Inferior parietal cortex (tissue), 1 donor: ENCODE measurements around the gene LGR4.
"Not testable (repeated sequence)": the region's sequence is repeated elsewhere in the genome, so short reads cannot be mapped to it uniquely, and the experiment has no call there.

Source experiments
- DNase-seq: peaks from one replicate; pipeline ENCODE4 v3.0.0-alpha.2; 2016; ENCODE audit errors: extremely low spot score

Gene LGR4

DNA sequence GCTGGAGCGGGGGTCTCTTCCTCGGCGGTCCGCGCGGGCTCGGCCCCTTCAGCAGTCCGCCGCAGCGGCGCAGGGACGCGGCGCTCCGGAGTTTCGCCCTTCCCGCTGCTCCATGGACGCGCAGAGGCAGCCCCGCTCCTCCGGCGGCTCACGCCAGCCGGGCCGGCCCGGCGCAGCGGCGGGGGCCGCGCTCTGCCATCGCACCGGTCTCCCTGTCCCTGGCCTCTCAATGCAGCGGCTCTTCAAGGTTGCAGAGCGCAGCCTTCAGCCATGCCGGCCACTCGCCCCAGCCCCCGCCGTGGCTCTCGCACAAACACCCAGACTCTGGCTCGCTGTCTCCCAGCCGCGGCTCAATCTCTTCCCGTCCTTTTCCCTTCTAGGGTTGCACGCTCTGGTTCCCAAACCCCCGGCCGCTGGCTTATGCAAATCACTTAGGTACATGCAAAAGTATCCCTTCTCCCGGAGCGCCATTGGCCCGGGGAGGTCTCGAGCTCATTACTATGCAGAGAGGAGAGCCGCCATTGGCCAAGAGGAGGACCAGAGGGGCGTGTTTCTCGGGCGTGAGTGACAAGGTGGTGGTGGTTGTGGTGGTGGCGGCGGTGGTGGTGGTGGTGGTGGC, at the start of gene LGR4:
Gene LGR4 (minus strand): TSS at position 393 of the 619 bp plus-strand sequence. CDS start 488 bp downstream, outside the sequence.
- peak; percentile 92 for DNase-seq

DNA sequence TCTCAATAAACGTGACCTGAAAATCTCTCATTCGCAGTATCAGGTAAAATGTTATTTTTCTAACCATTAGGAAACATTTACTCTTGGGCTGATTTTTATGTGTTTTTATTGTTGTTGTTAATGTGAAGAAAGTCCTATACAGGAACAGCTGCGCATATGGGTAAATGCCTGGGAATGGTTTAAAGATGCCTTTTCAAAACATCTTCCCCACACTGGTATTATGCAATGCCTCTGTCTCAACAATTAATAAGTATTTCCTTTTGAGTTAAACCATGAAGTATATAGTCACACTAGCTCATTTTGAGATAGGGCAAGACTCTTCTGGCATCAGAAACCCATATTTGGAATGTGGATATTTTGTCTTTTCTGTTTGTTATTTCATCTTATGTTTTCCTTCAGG, 47.6 kb upstream of the LGR4 start:
- DNase-seq: no peak

DNA sequence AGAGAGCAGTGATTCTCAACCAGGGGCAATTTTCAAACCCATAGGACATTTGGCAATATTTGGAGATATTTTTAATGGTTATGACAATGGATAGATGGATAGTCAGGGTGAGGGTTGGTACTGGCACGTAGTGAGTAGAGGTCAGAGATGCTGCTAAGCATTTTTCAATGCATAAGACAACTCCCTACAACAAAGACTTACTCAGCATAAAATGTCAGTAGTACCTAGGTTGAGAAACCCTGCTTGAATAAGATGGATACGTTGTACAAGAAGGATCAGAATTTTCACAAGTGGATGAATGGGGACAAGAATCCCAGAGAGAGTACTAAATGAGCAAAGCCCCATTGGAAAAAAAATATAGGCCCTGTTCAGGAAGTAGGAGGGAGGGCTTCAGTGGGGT, 45.9 kb upstream of the LGR4 start:
- DNase-seq: no peak

- not testable (repeated sequence) for DNase-seq
Measured at GRCh38 chr11:27517490-27517889, 44.9 kb upstream of the LGR4 start.

DNA sequence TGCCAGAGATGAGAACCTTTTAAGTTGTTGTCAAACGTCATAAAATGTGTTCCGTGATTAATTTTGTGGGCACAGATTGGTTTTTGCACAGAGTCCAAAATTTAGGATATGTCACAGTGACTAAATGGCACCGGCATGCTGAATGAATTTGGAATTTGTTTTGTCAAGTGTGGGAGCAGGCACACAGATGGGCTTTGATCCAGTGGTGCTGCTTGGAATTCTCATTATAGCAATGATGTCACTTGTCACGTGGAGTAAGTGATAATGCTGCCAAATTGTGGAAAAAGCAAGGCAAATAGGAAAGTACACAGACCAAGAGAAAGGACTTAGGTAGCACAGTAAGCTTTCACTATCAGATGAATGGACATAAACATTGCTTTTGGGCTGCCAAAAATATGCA, 42.0 kb upstream of the LGR4 start:
- DNase-seq: peak; percentile 23

- no peak for DNase-seq
Measured at GRCh38 chr11:27514076-27514475, 41.5 kb upstream of the LGR4 start.

- no peak for DNase-seq
Measured at GRCh38 chr11:27513389-27513788, 40.8 kb upstream of the LGR4 start.

DNA sequence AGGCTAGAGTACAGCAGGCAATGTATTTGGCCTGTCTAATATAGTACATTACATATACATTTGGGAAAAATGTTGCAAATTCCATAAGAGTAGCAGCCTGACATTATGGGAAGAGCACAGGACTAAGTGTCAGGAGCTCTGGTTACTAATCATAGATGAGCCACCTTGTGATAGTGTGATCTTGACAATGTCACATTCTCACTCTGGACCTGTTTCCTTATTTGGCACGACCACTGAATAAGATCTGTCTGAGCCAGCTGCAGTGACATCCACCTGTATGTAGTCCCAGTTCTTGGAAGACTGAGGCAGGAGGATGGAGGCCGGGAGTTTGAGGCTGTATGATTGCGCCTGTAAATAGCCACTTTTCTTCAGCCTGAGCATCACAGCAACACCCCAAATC, 39.6 kb upstream of the LGR4 start:
- DNase-seq: no peak

DNA sequence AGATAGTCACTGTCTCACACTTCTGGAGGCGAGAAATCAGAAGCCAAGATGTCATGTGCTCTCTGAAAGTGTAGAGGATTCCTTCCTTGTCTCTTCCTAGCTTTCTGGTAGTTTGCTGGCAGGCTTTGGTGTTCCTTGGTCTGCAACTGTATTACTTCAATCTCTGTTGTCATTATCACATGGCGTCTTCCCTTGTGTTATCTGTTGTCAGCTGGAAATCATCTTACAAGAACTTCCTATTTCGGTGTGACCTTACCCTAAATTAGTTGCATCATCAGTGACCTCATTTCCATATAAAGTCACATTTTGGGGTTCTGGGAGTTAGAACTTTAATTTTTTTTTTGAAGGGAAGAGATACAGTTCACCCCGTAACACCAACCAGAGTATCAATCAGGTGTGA, 37.3 kb upstream of the LGR4 start:
- no peak for DNase-seq

DNA sequence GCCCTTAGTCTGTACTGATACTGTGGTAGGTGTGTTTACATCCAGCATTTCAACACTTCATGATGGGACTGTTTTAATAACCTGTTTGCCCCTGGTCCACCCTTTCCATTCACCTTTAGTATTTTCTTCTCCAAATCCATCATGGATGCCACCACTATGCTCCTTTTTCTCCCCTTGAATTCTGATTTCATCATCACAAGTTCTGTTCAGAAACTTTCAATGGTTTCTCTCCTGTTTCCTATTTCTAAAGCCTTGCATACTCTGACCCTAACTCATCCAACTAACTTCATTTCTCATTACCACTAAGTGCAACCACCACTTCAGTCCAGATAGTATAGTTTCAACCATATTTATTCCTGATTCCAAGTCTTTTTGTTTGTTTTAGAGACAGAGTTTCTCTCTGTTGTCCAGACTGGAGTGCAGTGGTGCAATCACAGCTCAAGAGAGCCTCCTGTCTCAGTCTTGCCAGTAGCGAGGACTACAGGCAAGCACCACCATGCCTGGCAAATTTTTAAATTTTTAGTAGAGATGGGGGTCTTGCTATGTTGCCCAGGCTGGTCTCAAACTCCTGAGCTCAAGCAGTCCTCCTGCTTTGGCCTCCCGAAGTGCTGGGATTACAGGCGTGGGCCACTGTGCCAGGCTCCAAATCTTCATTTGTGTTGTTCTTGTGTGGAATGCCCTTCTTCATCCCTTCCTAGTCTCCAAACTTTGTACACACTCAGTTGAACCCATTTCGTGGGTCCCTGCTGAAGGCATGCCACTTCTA, 35.1 kb upstream of the LGR4 start:
- DNase-seq: no peak

DNA sequence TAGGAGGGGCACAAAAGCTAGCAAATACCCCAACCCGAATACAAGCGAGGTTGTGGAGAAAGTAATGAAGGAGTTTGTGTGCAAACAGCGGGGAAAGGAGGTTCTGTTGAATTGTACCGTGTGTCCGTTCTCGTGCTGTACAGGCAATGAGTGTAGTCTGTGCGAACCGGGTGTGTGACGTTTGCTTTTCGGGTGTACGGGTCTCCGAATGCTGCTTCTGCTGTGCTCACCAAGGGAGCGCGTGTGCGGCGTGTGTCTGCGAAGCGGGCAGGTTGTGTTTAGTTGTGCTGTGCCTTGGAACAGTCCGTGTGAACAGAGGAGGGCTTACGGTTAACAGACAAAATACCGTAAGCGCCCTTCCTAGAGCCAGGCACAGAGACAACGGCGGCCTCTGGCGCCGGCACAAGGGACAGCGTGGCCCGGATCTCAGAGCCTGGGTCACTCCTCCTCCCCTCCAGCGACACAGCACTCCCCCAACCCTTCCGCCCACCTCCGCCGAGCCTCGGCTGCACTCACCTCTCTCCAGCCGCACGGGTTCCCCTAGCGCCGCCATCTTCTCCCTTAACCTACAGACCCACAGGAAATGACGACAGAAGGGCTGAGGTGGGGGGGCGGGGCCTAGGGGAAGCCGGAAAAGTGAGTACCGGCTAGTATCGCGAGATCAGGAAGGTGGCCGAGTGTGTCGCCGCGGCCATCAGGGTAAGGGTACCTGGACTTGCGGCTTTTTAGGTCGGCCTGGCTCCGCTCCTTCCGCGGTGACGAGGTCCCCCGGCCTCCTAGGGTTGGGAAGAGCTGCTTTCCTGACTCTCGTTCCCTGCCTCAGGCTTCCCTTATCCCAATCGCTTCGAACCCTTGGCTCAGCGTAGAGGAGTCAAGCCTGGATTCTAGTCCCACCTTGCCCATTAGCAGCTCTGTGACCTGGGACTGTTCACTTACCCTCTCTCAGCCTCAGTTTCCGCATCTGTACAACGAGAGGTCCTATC, 33.9 kb upstream of the LGR4 start, which contains the start of gene LIN7C:
Gene LIN7C (minus strand): TSS at position 570 of the 983 bp plus-strand sequence. CDS start 17 bp downstream, at position 553.
- peak; percentile 93 for DNase-seq

- DNase-seq: no peak
Measured at GRCh38 chr11:27505781-27506180, 33.2 kb upstream of the LGR4 start.

DNA sequence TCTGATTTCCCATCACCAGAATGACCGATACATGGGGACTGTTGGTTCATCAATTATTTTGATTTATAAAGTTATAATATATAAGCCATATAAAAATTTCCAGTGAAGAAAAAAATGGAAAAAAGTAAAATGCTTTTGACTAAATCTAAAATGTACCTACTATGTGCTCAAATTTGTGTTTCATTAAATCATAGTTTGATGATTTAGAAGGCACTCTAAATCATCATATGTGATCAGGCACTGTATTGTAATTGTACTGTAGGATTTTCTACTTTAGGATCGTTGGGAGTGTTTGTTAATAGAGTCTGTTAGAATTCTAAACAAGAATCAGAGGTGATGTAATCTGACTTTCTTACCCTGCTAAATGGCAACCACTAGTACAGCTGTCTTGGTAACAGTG, 31.6 kb upstream of the LGR4 start:
- no peak for DNase-seq

GRCh38 chr11:27501100-27501499, 28.5 kb upstream of the LGR4 start:
- DNase-seq: no peak

DNA sequence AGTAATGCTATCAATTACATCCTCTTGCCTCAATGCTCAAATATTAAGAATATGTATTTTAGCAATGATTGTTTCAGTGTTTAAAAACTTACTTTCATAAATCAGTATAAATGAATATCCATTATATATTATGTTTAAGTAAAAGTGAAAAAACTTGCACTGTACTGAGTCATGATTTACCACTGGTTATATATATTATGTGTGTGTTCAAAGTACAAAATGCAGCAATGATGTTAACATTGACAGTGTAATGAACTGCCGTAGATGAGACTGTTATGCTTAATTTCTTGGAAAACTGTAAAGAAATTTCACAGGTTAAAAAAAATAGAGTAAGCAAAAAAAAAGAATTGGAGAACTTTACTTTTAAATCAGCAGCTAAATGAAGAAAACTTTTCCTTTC, 25.3 kb upstream of the LGR4 start:
- DNase-seq: no peak

- peak; percentile 61 for DNase-seq
Measured at GRCh38 chr11:27497284-27497866, 24.8 kb upstream of the LGR4 start.

DNA sequence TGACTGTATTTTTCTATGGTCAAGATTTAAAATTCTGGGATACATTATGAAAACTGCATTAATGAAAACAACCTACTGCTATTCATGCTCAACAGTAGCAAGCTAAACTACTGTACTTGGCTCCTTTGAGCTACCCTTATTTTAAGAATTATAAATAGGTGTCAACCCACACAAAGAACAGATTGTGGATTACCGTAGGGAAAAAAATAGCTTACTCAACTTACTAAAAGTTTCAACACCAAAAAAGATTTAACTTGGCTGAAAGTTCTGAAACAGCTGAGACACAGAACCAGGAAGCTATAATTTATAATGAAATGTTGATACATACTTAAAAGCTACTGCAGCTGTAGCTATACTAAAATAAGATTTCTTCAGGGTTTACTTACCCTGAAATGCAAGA, 23.9 kb upstream of the LGR4 start:
- no peak for DNase-seq

- DNase-seq: no peak
Measured at GRCh38 chr11:27495710-27496300, 23.2 kb upstream of the LGR4 start.

DNA sequence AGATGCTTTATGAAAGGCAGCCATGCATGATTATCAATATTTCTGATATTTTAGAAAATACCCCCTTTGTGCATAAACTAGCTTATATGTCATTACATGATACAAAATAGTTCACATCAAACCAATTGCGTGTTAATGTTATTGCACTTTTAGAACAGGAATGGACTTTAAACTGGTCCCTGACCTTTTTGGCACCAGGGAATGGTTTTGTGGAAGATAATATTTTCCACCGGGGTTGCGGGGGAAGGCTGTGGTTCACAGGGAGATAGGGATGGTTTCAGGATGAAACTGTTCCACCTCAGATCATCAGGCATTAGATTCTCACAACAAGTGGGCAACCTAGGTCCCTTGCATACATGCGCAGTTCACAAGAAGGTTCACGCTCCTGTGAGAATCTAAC, 16.5 kb upstream of the LGR4 start:
- DNase-seq: no peak

GRCh38 chr11:27487706-27488105, 15.1 kb upstream of the LGR4 start:
- no peak for DNase-seq
